HuH-7.5 (cell line): Measurements from ENCODE around the gene MAGEA2B.
"Not testable (repeated sequence)": the region's sequence is repeated elsewhere in the genome, so short reads cannot be mapped to it uniquely, and the experiment has no call there.

Source experiments
- DNase-seq: peaks from one replicate; pipeline ENCODE4 v3.0.0; 2011; ENCODE audit warnings: low spot score

Gene MAGEA2B

GRCh38 chrX:152758918-152759317, 44.5 kb downstream of the MAGEA2B start, which contains the start of gene CSAG3:
CSAG3 (plus strand) TSS chrX:152759218.
- DNase-seq, result not testable (repeated sequence)

GRCh38 chrX:152759544-152759943, 45.1 kb downstream of the MAGEA2B start:
- DNase-seq, result not testable (repeated sequence)

GRCh38 chrX:152761582-152761981, 47.2 kb downstream of the MAGEA2B start:
- DNase-seq, result not testable (repeated sequence)

- DNase-seq, result not testable (repeated sequence)
Observed at GRCh38 chrX:152766562-152766961, 52.1 kb downstream of the MAGEA2B start.
